ENCODE measurements around the gene MAGEB1. TPM values are rescaled to one million over a fixed set of nuclear protein-coding genes. Genes with fewer than 3 reads are reported as not detected.

MAGEB1 gene
- total RNA-seq, 1 donor from 2014 or later, result not detected

DNA sequence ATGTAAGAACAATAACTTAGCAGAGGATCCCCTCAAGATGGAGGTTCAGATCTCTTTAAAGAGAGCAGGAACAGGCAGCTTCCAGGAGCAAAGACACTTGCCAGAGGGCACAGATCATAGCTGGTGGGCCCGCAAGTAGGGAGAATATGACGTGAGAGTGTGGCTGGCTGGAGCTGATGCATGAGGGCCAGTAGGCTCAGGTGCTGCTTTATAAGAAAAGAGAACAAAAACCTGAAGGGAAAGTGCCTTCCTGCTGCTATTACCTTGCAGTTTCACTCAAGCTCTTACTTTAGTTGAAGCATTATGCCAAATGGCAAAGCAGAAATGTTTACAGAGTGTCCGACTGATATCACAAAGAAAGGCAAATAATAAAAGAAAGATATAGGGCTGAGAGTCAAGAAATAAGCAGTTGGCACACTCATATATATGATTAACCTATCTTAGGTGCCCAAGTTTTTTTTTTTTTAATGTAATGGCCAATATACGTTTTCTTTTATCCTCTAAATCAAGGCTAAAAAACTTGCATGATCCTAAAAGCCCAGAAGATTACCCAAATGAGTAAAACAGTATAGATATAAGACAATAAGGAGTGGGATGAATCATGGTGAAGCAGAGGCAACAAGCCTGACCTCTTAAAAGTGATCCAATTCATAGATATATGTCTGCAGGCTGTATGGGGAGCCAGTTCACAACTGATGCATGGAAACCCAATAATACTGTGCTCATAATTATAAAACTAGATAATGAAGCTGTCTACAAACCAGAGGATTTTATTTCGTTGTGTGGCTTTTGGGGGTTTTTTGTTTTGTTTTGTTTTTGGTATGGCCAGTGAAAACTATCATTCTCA lies 49.7 kb downstream of the MAGEB1 start:
- intact Hi-C loops (cut with micrococcal nuclease), result no loop called here

DNA sequence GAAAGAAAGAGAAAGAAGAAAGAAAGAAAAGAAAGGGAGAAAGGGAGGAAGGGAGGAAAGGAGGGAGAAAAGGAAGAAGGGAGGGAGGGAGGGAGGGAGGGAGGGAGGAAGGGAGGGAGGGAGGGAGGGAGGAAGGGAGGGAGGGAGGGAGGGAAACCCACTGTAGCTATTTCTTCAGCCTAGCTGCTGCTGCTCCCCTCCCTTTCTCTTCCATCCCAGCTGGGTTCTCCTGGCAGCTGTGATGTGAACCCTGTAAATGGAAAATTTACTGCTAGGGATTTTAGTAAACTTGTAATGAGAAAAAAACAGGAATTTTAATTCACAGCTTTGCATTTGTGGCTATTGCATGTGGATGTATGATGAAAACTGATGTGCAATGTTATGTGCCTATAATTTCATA lies 54.3 kb downstream of the MAGEB1 start:
- intact Hi-C loops (cut with micrococcal nuclease), result no loop called here

Other genes with a start within 250 kb of the MAGEB1 start
- gene MAGEB2, start 31.6 kb upstream of the MAGEB1 start, total RNA-seq, result not detected in 2 replicates
- gene MAGEB3, start 16.5 kb upstream of the MAGEB1 start, total RNA-seq, result not detected in 2 replicates
- gene MAGEB4, start 5.1 kb upstream of the MAGEB1 start, total RNA-seq, result not detected in 2 replicates
- not detected in 2 replicates for gene NR0B1, start 62.2 kb downstream of the MAGEB1 start, total RNA-seq

Data from T-helper 2 cell treated with Interferon-gamma antibody and Interleukin-4, amounts not matched to agents 100 ng/mL and 5 ng/mL, for 36 hours (primary cell).